ENCODE data around the gene KCNA3.
"Not testable (repeated sequence)": the region's sequence is repeated elsewhere in the genome, so short reads cannot be mapped to it uniquely, and the experiment has no call there.

KCNA3 gene

GRCh38 chr1:110677526-110677925 is 2.8 kb upstream of the KCNA3 start:
- no peak for DNase-seq (ENCODE audit: low spot score)

- no peak for DNase-seq (ENCODE audit: low spot score)
These were observed 2.2 kb upstream of the KCNA3 start for GRCh38 chr1:110676970-110677369.

GRCh38 chr1:110675060-110675791 is 486 bp upstream of the KCNA3 start:
- no peak for DNase-seq (ENCODE audit: low spot score)

GRCh38 chr1:110673805-110674336 is 869 bp downstream of the KCNA3 start:
- no peak for DNase-seq (ENCODE audit: low spot score)

- no peak for DNase-seq (ENCODE audit: low spot score)
These were observed 1.5 kb downstream of the KCNA3 start for GRCh38 chr1:110673197-110673701.

GRCh38 chr1:110672753-110673108 is 2.0 kb downstream of the KCNA3 start:
- DNase-seq (ENCODE audit: low spot score), result no peak

- no peak for DNase-seq (ENCODE audit: low spot score)
These were observed 2.6 kb downstream of the KCNA3 start for GRCh38 chr1:110672001-110672752.

GRCh38 chr1:110671361-110671760 is 3.4 kb downstream of the KCNA3 start:
- no peak for DNase-seq (ENCODE audit: low spot score)

GRCh38 chr1:110668549-110668948 is 6.2 kb downstream of the KCNA3 start:
- DNase-seq (ENCODE audit: low spot score), result no peak

- DNase-seq (ENCODE audit: low spot score), result no peak
These were observed 7.0 kb downstream of the KCNA3 start for GRCh38 chr1:110667776-110668175.

GRCh38 chr1:110663241-110663640 is 11.5 kb downstream of the KCNA3 start:
- no peak for DNase-seq (ENCODE audit: low spot score)

GRCh38 chr1:110659559-110659958 is 15.2 kb downstream of the KCNA3 start:
- DNase-seq (ENCODE audit: low spot score), result not testable (repeated sequence)

- no peak for DNase-seq (ENCODE audit: low spot score)
These were observed 17.4 kb downstream of the KCNA3 start for GRCh38 chr1:110657351-110657750.

- DNase-seq (ENCODE audit: low spot score), result no peak
These were observed 24.1 kb downstream of the KCNA3 start for GRCh38 chr1:110650609-110651008.

GRCh38 chr1:110648417-110648816 is 26.3 kb downstream of the KCNA3 start:
- DNase-seq (ENCODE audit: low spot score), result no peak

- DNase-seq (ENCODE audit: low spot score), result no peak
These were observed 27.4 kb downstream of the KCNA3 start for GRCh38 chr1:110647254-110647891.

- peak; percentile 78 for DNase-seq (ENCODE audit: low spot score)
These were observed 28.7 kb downstream of the KCNA3 start for GRCh38 chr1:110645821-110646735.

- no peak for DNase-seq (ENCODE audit: low spot score)
These were observed 29.5 kb downstream of the KCNA3 start for GRCh38 chr1:110645211-110645610.

GRCh38 chr1:110643879-110644472 is 30.8 kb downstream of the KCNA3 start:
- no peak for DNase-seq (ENCODE audit: low spot score)

GRCh38 chr1:110639724-110640386 is 34.9 kb downstream of the KCNA3 start:
- DNase-seq (ENCODE audit: low spot score), result no peak

- no peak for DNase-seq (ENCODE audit: low spot score)
These were observed 36.2 kb downstream of the KCNA3 start for GRCh38 chr1:110638556-110638955.

All from RKO (cell line).